Mesenchymal stem cell (in vitro differentiated cells and primary cell): Measurements from ENCODE around the gene ITCH.
"Not testable (repeated sequence)": the region's sequence is repeated elsewhere in the genome, so short reads cannot be mapped to it uniquely, and the experiment has no call there.

ENCODE experiments used
- DNase-seq: peaks from one replicate; pipeline ENCODE4 v3.0.0-alpha.2; 2013
- H2AFZ ChIP-seq: one replicate; pipeline ENCODE4 v1.6.1; 2013; ENCODE audit warnings: low read depth, mild to moderate bottlenecking, control low read depth, inconsistent platforms, low read length, moderate library complexity
- H2AK5ac ChIP-seq: 2 replicates; pipeline ENCODE4 v1.6.1; 2013; ENCODE audit warnings: low read length, moderate library complexity, mild to moderate bottlenecking, inconsistent platforms; ENCODE audit not compliant: severe bottlenecking
- H2BK120ac ChIP-seq: one replicate; pipeline ENCODE4 v1.6.1; 2013; ENCODE audit warnings: low read depth, mild to moderate bottlenecking, inconsistent platforms, low read length, moderate library complexity
- H2BK12ac ChIP-seq, 2 experiments: one replicate each; pipeline ENCODE4 v1.6.1; 2013; ENCODE audit warnings: inconsistent platforms in 2 of 2, low read length in 2 of 2, mild to moderate bottlenecking in 2 of 2, moderate library complexity in 2 of 2, control low read depth in 1 of 2
- H2BK15ac ChIP-seq: one replicate; pipeline ENCODE4 v1.6.1; 2013; ENCODE audit warnings: mild to moderate bottlenecking, low read depth, inconsistent platforms; ENCODE audit not compliant: poor library complexity, severe bottlenecking
- H2BK5ac ChIP-seq: 2 replicates; pipeline ENCODE4 v1.6.1; 2013; ENCODE audit warnings: low read depth, mild to moderate bottlenecking, low read length, control low read depth, inconsistent platforms; ENCODE audit not compliant: poor library complexity, severe bottlenecking
- H3K14ac ChIP-seq, 2 experiments: one replicate each; pipeline ENCODE4 v1.6.1; 2013; ENCODE audit warnings: inconsistent platforms in 2 of 2, low read length in 2 of 2, control low read depth in 1 of 2, mild to moderate bottlenecking in 1 of 2, moderate library complexity in 1 of 2
- H3K18ac ChIP-seq, 2 experiments: one replicate each; pipeline ENCODE4 v1.6.1; 2013; ENCODE audit warnings: inconsistent platforms in 2 of 2, low read length in 2 of 2, control low read depth in 1 of 2, low read depth in 1 of 2, mild to moderate bottlenecking in 1 of 2
- H3K23ac ChIP-seq, 2 experiments: one replicate each; pipeline ENCODE4 v1.6.1; 2013; ENCODE audit warnings: inconsistent platforms in 2 of 2, low read length in 2 of 2, mild to moderate bottlenecking in 2 of 2, moderate library complexity in 2 of 2, control low read depth in 1 of 2
- H3K27ac ChIP-seq: 2 replicates; pipeline ENCODE4 v1.5.1; 2013; ENCODE audit warnings: mild to moderate bottlenecking, moderate library complexity, low read length, control low read depth, inconsistent platforms; ENCODE audit not compliant: poor library complexity, severe bottlenecking
- H3K27me3 ChIP-seq, 2 experiments: 2 replicates each; pipeline versions ENCODE4 v1.6.1 to v1.7.0; 2013; ENCODE audit warnings: low read length in 2 of 2, mild to moderate bottlenecking in 2 of 2, moderate library complexity in 2 of 2, control low read depth in 1 of 2, inconsistent platforms in 1 of 2; ENCODE audit not compliant: control insufficient read depth in 1 of 2, insufficient read depth in 1 of 2
- H3K36me3 ChIP-seq, 2 experiments: 2 replicates each; pipeline versions ENCODE4 v1.6.1 to v1.7.0; 2013; ENCODE audit warnings: low read length in 2 of 2, control low read depth in 1 of 2, inconsistent platforms in 1 of 2, low read depth in 1 of 2, mild to moderate bottlenecking in 1 of 2; ENCODE audit not compliant: insufficient read depth in 2 of 2, control insufficient read depth in 1 of 2
- H3K4ac ChIP-seq, 2 experiments: one replicate each; pipeline ENCODE4 v1.6.1; 2013; ENCODE audit warnings: inconsistent platforms in 2 of 2, low read length in 2 of 2, mild to moderate bottlenecking in 2 of 2, moderate library complexity in 2 of 2, control low read depth in 1 of 2, low read depth in 1 of 2
- H3K4me1 ChIP-seq: 2 replicates; pipeline ENCODE4 v1.6.1; 2013; ENCODE audit warnings: low read depth, low read length, control low read depth; ENCODE audit not compliant: control insufficient read depth, insufficient read depth
- H3K4me2 ChIP-seq: 2 replicates; pipeline ENCODE4 v1.6.1; 2013; ENCODE audit warnings: low read length, mild to moderate bottlenecking, inconsistent platforms; ENCODE audit not compliant: poor library complexity, severe bottlenecking
- H3K4me3 ChIP-seq, 2 experiments: 2 replicates each; pipeline versions ENCODE4 v1.5.1 to v1.7.0; 2013; ENCODE audit warnings: low read length in 2 of 2, mild to moderate bottlenecking in 2 of 2, control low read depth in 1 of 2, low read depth in 1 of 2; ENCODE audit not compliant: insufficient read depth in 1 of 2
- H3K79me1 ChIP-seq: replicated peaks from 2 replicates; pipeline ENCODE4 v1.6.1; 2013; ENCODE audit warnings: mild to moderate bottlenecking, control low read depth, low read length, inconsistent platforms; ENCODE audit not compliant: poor library complexity, severe bottlenecking
- H3K9ac ChIP-seq: 2 replicates; pipeline ENCODE4 v1.7.0; 2013; ENCODE audit warnings: mild to moderate bottlenecking, low read length, moderate library complexity
- H3K9me3 ChIP-seq: 2 replicates; pipeline ENCODE4 v1.7.0; 2013; ENCODE audit warnings: mild to moderate bottlenecking, low read length; ENCODE audit not compliant: control insufficient read depth
- H4K8ac ChIP-seq: one replicate; pipeline ENCODE4 v1.6.1; 2013; ENCODE audit warnings: inconsistent platforms, mild to moderate bottlenecking, low read length, moderate library complexity
- H4K91ac ChIP-seq: one replicate; pipeline ENCODE4 v1.6.1; 2013; ENCODE audit warnings: mild to moderate bottlenecking, low read length, inconsistent platforms
- WGBS: methylation state at CpG from one replicate; pipeline ENCODE4 v1.1.7; 2013; ENCODE audit warnings: mixed read lengths; 5-methylcytosine and 5-hydroxymethylcytosine counted together

Gene ITCH

GRCh38 chr20:34345402-34345736 lies 17.7 kb upstream of the ITCH start:
- DNase-seq = no peak
- Histone ChIP-seq H2BK5ac (no peak overlapping the region), H2AK5ac (no peak overlapping the region), H2BK12ac (no peak overlapping the region), H2BK15ac (no peak overlapping the region), H3K36me3 (no peaks in the 10 kb centered on the region), H3K9me3 (no peaks in the 10 kb centered on the region), H3K79me1 (no peaks in the 10 kb centered on the region), H3K4me3 (no peak overlapping the region), H3K14ac (no peak overlapping the region), H3K4ac (no peak overlapping the region), H3K18ac (no peak overlapping the region), H3K4me1 (peaks cover 2% of the 10 kb centered on the region), H4K8ac (no peak overlapping the region), H3K23ac (no peak overlapping the region), H3K27ac (no peak overlapping the region), H3K9ac (no peak overlapping the region), H3K27me3 (no peaks in the 10 kb centered on the region), H3K4me2 (no peak overlapping the region), H2AFZ (no peak overlapping the region), H4K91ac (no peak overlapping the region), H2BK120ac (no peak overlapping the region)
- WGBS = 67% methylated on average over 4 of the region's 6 CpGs

DNA sequence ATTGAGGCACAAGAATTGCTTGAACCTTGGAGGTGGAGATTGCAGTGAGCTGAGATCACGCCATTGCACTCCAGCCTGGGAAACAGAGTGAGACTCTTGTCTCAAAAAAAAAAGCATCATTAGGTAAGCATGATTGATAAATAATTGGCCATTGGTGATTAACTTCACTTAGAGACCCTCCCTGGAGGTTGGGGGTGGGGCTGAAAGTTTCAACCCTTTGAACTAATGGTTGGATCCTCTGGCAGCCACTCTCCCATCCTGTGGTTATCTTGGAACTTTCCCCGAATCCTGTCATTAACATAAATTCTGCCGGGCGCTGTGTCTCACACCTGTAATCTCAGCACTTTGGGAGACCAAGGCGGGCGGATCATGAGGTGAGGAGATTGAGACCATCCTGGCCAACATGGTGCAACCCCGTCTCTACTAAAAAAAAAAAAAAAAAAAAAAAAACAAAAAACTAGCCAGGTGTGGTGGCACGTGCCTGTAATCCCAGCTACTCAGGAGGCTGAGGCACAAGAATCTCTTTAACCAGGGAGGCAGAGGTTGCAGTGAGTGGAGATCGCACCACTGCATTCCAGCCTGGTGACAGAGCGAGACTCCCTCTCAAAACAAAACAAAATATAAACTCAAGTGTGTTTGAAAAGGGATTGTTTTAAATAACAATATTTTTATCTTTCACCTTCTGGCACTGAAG lies 17.1 kb upstream of the ITCH start:
- H2BK120ac ChIP-seq, H2BK5ac ChIP-seq, H2BK15ac ChIP-seq, H4K91ac ChIP-seq, H2AFZ ChIP-seq, H3K27me3 ChIP-seq, H4K8ac ChIP-seq, H3K9me3 ChIP-seq, H3K18ac ChIP-seq, H3K27ac ChIP-seq, DNase-seq, H3K9ac ChIP-seq, H3K4me2 ChIP-seq, H3K79me1 ChIP-seq, H2BK12ac ChIP-seq, H3K36me3 ChIP-seq, H3K14ac ChIP-seq, H3K4me1 ChIP-seq, H2AK5ac ChIP-seq, H3K4ac ChIP-seq, H3K4me3 ChIP-seq, H3K23ac ChIP-seq: not testable (repeated sequence)
- WGBS = 81% methylated on average over 6 of the region's 10 CpGs

DNA sequence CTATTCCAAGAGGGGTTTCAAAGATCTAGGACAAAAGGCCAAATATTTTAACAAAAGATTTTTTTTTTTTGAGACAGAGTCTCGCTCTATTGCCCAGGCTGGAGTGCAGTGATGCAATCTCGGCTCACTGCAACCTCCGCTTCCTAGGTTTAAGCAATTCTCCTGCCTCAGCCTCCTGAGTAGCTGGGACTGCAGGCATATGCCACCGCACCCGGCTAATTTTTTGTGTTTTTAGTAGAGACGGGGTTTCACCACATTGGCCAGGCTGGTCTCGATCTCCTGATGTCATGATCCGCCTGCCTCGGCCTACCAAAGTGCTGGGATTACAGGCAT lies 16.6 kb upstream of the ITCH start:
- H2BK15ac ChIP-seq, H3K4me3 ChIP-seq, H3K4me1 ChIP-seq, H3K4me2 ChIP-seq, DNase-seq, H3K23ac ChIP-seq, H2AK5ac ChIP-seq, H3K27ac ChIP-seq, H3K4ac ChIP-seq, H3K9ac ChIP-seq, H3K18ac ChIP-seq, H3K9me3 ChIP-seq, H4K8ac ChIP-seq, H2AFZ ChIP-seq, H4K91ac ChIP-seq, H3K27me3 ChIP-seq, H3K14ac ChIP-seq, H3K36me3 ChIP-seq, H2BK120ac ChIP-seq, H3K79me1 ChIP-seq, H2BK5ac ChIP-seq, H2BK12ac ChIP-seq: not testable (repeated sequence)
- 95% methylated on average over 9 of the region's 9 CpGs for WGBS

GRCh38 chr20:34347571-34347970 lies 15.5 kb upstream of the ITCH start:
- Histone ChIP-seq H2AFZ (no peak overlapping the region), H2AK5ac (no peak overlapping the region), H4K91ac (no peak overlapping the region), H2BK120ac (no peak overlapping the region), H3K23ac (no peak overlapping the region), H3K36me3 (no peaks in the 10 kb centered on the region), H3K18ac (no peak overlapping the region), H3K4me3 (no peak overlapping the region), H3K9ac (no peak overlapping the region), H3K27me3 (no peaks in the 10 kb centered on the region), H2BK5ac (no peak overlapping the region), H2BK15ac (no peak overlapping the region), H3K4me2 (no peak overlapping the region), H2BK12ac (no peak overlapping the region), H3K9me3 (no peaks in the 10 kb centered on the region), H3K14ac (no peak overlapping the region), H4K8ac (no peak overlapping the region), H3K4ac (no peak overlapping the region), H3K27ac (no peak overlapping the region), H3K4me1 (no peaks in the 10 kb centered on the region), H3K79me1 (no peaks in the 10 kb centered on the region)
- no peak for DNase-seq
- 97% methylated on average over 4 of the region's 4 CpGs for WGBS
